Liver (tissue), 9 donors: ENCODE data around the gene SPECC1L. TPM values are rescaled to one million over a fixed set of nuclear protein-coding genes. Genes with fewer than 3 reads are reported as not detected.

Source experiments
- DNase-seq: peaks from one replicate; pipeline ENCODE4 v3.0.0-alpha.2; 2017; ENCODE audit warnings: low spot score
- H3K27ac ChIP-seq, 2 donors: one replicate each; pipeline ENCODE4 v1.7.0; 2013; ENCODE audit warnings: inconsistent platforms in 2 of 2, low read length in 2 of 2, control low read depth in 1 of 2, low read depth in 1 of 2, mild to moderate bottlenecking in 1 of 2
- H3K27me3 ChIP-seq, 4 donors: one replicate each; pipeline versions ENCODE4 v1.6.1 to v1.7.0; 2013; ENCODE audit warnings: low read length in 3 of 4, inconsistent platforms in 1 of 4, mild to moderate bottlenecking in 1 of 4, moderate library complexity in 1 of 4; ENCODE audit not compliant: control insufficient read depth in 4 of 4, insufficient read depth in 4 of 4
- H3K36me3 ChIP-seq, 4 donors: one replicate each; pipeline versions ENCODE4 v1.6.1 to v1.7.0; 2013; ENCODE audit warnings: low read length in 3 of 4, mild to moderate bottlenecking in 3 of 4, low read depth in 1 of 4, moderate library complexity in 1 of 4; ENCODE audit not compliant: control insufficient read depth in 4 of 4, insufficient read depth in 3 of 4
- H3K4me1 ChIP-seq, 4 donors: one replicate each; pipeline versions ENCODE4 v1.6.1 to v1.7.0; 2013; ENCODE audit warnings: low read length in 3 of 4, mild to moderate bottlenecking in 3 of 4, moderate library complexity in 1 of 4; ENCODE audit not compliant: control insufficient read depth in 4 of 4, insufficient read depth in 4 of 4
- H3K4me3 ChIP-seq, 3 donors: one replicate each; pipeline versions ENCODE4 v1.6.1 to v1.7.0; 2013; ENCODE audit warnings: low read length in 3 of 3, control low read depth in 1 of 3, low read depth in 1 of 3, mild to moderate bottlenecking in 1 of 3
- H3K9ac ChIP-seq, 2 donors: one replicate each; pipeline ENCODE4 v1.7.0; 2013; ENCODE audit warnings: low read length in 2 of 2, mild to moderate bottlenecking in 2 of 2, moderate library complexity in 2 of 2, control low read depth in 1 of 2, low read depth in 1 of 2
- H3K9me3 ChIP-seq, 4 donors: one replicate each; pipeline versions ENCODE4 v1.6.1 to v1.7.0; 2013; ENCODE audit warnings: low read length in 3 of 4; ENCODE audit not compliant: control insufficient read depth in 4 of 4
- CTCF ChIP-seq: fragments of 150-350 bp; IDR thresholded peaks from 2 replicates; pipeline ENCODE4 v1.5.1; 2017; ENCODE audit warnings: improper control_type of control experiment, low read depth, low read length; ENCODE audit not compliant: missing input control
- EGR1 ChIP-seq, 2 donors: IDR thresholded peaks; 2 replicates each; pipeline ENCODE4 v1.6.1; 2016 to 2018; ENCODE audit warnings: antibody characterized with exemption in 2 of 2, low read depth in 2 of 2
- FOXA1 ChIP-seq: IDR thresholded peaks from 2 replicates; pipeline ENCODE4 v1.6.1; 2016; ENCODE audit warnings: antibody characterized with exemption
- FOXA2 ChIP-seq: IDR thresholded peaks from 2 replicates; pipeline ENCODE4 v1.6.1; 2016; ENCODE audit warnings: antibody characterized with exemption
- GABPA ChIP-seq, 2 donors: IDR thresholded peaks in 1 of 2; conservative IDR thresholded peaks in 1 of 2; 2 replicates each; pipeline ENCODE4 v1.6.1; 2016; ENCODE audit warnings: antibody characterized with exemption in 2 of 2, mild to moderate bottlenecking in 1 of 2, moderate library complexity in 1 of 2
- HNF4A ChIP-seq, 2 donors: conservative IDR thresholded peaks; 2 replicates each; pipeline ENCODE4 v1.6.1; 2016; ENCODE audit warnings: antibody characterized with exemption in 2 of 2, mild to moderate bottlenecking in 2 of 2
- HNF4G ChIP-seq: IDR thresholded peaks from 2 replicates; pipeline ENCODE4 v1.6.1; 2016; ENCODE audit warnings: antibody characterized with exemption
- JUND ChIP-seq, 2 donors: IDR thresholded peaks; 2 replicates each; pipeline ENCODE4 v1.6.1; 2016; ENCODE audit warnings: antibody characterized with exemption in 2 of 2
- MAX ChIP-seq: IDR thresholded peaks from 2 replicates; pipeline ENCODE4 v1.6.1; 2016; ENCODE audit warnings: antibody characterized with exemption
- NR2F2 ChIP-seq: IDR thresholded peaks from 2 replicates; pipeline ENCODE4 v1.6.1; 2016; ENCODE audit warnings: antibody characterized with exemption
- RAD21 ChIP-seq, 2 donors: IDR thresholded peaks; 2 replicates each; pipeline ENCODE4 v1.6.1; 2016; ENCODE audit warnings: antibody characterized with exemption in 2 of 2, mild to moderate bottlenecking in 2 of 2
- RXRA ChIP-seq, 2 donors: IDR thresholded peaks; 2 replicates each; pipeline ENCODE4 v1.6.1; 2017 to 2018; ENCODE audit warnings: antibody characterized with exemption in 2 of 2, mild to moderate bottlenecking in 1 of 2
- SP1 ChIP-seq: IDR thresholded peaks from 2 replicates; pipeline ENCODE4 v1.6.1; 2018; ENCODE audit warnings: antibody characterized with exemption, mild to moderate bottlenecking
- YY1 ChIP-seq: IDR thresholded peaks from 2 replicates; pipeline ENCODE4 v1.6.1; 2016; ENCODE audit warnings: antibody characterized with exemption, mild to moderate bottlenecking
- WGBS: extraction: QIAGEN DNeasy Blood & Tissue Kit; methylation state at CpG from one replicate; pipeline ENCODE4 v1.1.7; 2013; 5-methylcytosine and 5-hydroxymethylcytosine counted together
- polyA plus RNA-seq, 2 donors: library from polyadenylated mRNA; stranded (reverse) in 1 of 2; unstranded in 1 of 2; fragments of 200-250 nt in 1 of 2; fragments of >200 nt in 1 of 2; fragmentation: Nextera tagmentation in 1 of 2; extraction: Ambion mirVana in 1 of 2; gene quantifications; one replicate each; pipeline versions ENCODE4 v1.2.1 to v1.2.3, GENCODE V29; 2013 to 2015
- total RNA-seq, 2 donors: library from RNA; depleted of rRNA; stranded (reverse); fragments of >200 nt; gene quantifications; one replicate each; pipeline ENCODE4 v1.2.3, GENCODE V29; 2014
- TF ChIP-seq, protein P1 (sequence below): IDR thresholded peaks from 2 replicates; pipeline ENCODE4 v1.6.1; 2016; ENCODE audit warnings: antibody characterized with exemption
- TF ChIP-seq, protein P2 (sequence below): IDR thresholded peaks from 2 replicates; pipeline ENCODE4 v1.6.1; 2016; ENCODE audit warnings: antibody characterized with exemption, mild to moderate bottlenecking
- donor health status: healthy.
- donor health status: healthy.
- donor health status: healthy.
- donor health status: healthy.
- donor health status: healthy.

Gene SPECC1L
- total and polyA plus RNA-seq, 4 donors = 5.4 to 22.3 (median 12.3) TPM

- peak overlapping the region in 1 of 3 donors; percentile 8 for H3K4me3 ChIP-seq
- peaks cover 6 to 28% (median 14%) of the 10 kb centered on the region in 4 donors for H3K4me1 ChIP-seq
- no peak for TF ChIP-seq GABPA (IDR thresholded peaks at IDR 0.05 in 1 of 2, conservative IDR thresholded peaks at IDR 0.05 in 1 of 2)
- TF ChIP-seq FOXA1 = no peak
- no peak for TF ChIP-seq MAX
- no peak for TF ChIP-seq SP1
- no peak for TF ChIP-seq CTCF
- TF ChIP-seq YY1 = no peak
- TF ChIP-seq, protein P1, sequence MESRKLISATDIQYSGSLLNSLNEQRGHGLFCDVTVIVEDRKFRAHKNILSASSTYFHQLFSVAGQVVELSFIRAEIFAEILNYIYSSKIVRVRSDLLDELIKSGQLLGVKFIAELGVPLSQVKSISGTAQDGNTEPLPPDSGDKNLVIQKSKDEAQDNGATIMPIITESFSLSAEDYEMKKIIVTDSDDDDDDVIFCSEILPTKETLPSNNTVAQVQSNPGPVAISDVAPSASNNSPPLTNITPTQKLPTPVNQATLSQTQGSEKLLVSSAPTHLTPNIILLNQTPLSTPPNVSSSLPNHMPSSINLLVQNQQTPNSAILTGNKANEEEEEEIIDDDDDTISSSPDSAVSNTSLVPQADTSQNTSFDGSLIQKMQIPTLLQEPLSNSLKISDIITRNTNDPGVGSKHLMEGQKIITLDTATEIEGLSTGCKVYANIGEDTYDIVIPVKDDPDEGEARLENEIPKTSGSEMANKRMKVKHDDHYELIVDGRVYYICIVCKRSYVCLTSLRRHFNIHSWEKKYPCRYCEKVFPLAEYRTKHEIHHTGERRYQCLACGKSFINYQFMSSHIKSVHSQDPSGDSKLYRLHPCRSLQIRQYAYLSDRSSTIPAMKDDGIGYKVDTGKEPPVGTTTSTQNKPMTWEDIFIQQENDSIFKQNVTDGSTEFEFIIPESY = no peak
- TF ChIP-seq, protein P2, sequence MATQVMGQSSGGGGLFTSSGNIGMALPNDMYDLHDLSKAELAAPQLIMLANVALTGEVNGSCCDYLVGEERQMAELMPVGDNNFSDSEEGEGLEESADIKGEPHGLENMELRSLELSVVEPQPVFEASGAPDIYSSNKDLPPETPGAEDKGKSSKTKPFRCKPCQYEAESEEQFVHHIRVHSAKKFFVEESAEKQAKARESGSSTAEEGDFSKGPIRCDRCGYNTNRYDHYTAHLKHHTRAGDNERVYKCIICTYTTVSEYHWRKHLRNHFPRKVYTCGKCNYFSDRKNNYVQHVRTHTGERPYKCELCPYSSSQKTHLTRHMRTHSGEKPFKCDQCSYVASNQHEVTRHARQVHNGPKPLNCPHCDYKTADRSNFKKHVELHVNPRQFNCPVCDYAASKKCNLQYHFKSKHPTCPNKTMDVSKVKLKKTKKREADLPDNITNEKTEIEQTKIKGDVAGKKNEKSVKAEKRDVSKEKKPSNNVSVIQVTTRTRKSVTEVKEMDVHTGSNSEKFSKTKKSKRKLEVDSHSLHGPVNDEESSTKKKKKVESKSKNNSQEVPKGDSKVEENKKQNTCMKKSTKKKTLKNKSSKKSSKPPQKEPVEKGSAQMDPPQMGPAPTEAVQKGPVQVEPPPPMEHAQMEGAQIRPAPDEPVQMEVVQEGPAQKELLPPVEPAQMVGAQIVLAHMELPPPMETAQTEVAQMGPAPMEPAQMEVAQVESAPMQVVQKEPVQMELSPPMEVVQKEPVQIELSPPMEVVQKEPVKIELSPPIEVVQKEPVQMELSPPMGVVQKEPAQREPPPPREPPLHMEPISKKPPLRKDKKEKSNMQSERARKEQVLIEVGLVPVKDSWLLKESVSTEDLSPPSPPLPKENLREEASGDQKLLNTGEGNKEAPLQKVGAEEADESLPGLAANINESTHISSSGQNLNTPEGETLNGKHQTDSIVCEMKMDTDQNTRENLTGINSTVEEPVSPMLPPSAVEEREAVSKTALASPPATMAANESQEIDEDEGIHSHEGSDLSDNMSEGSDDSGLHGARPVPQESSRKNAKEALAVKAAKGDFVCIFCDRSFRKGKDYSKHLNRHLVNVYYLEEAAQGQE = no peak
- TF ChIP-seq HNF4G = no peak
- no peak for TF ChIP-seq HNF4A (conservative IDR thresholded peaks at IDR 0.05)
- TF ChIP-seq NR2F2 = no peak
- TF ChIP-seq FOXA2 = no peak
- no peak for TF ChIP-seq JUND (IDR thresholded peaks at IDR 0.05)
- no peak for TF ChIP-seq EGR1 (IDR thresholded peaks at IDR 0.05; ENCODE audit: low read depth in 2 of 2)
- H3K9me3 ChIP-seq = no peaks in the 10 kb centered on the region
- DNase-seq = no peak
- H3K27ac ChIP-seq = peak overlapping the region in 1 of 2 donors; percentile 11
- WGBS = 78% methylated on average over 4 of the region's 4 CpGs
- H3K36me3 ChIP-seq = peaks cover 5 to 29% (median 12%) of the 10 kb centered on the region in 4 donors
- peak overlapping the region in 1 of 2 donors; percentile 24 for H3K9ac ChIP-seq
- no peaks in the 10 kb centered on the region for H3K27me3 ChIP-seq
Measured at GRCh38 chr22:24326266-24326665, 55.6 kb downstream of the SPECC1L start.

DNA sequence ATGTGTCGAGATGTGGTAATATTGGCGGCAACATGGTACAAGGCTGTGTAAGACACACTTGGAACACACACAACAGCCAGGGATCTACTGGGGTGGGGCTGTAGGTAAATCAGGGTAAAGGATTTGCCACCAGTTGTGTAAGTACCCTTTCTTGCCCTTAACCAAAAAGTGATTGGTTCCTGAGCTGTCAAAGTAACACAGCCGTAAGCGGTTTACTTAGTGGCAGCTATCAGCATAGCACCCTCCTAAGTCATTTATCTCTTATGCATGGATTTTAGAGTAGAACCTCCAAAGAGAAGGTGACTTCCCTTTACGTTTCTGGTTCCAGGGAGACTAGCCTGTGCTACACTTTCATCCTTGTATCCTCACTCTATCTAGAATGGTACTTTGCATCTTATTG lies 57.2 kb downstream of the SPECC1L start:
- peaks cover 3 to 21% (median 10%) of the 10 kb centered on the region in 4 donors for H3K4me1 ChIP-seq

More for the DNA sequence above, 57.2 kb downstream of the SPECC1L start:
- Histone ChIP-seq H3K27me3 (no peaks in the 10 kb centered on the region), H3K36me3 (peaks cover 4 to 26% (median 8%) of the 10 kb centered on the region in 4 donors), H3K9ac (no peak overlapping the region), H3K4me3 (no peak overlapping the region), H3K9me3 (no peaks in the 10 kb centered on the region), H3K27ac (no peak overlapping the region)
- no peak for DNase-seq
- TF ChIP-seq MAX (no peak), SP1 (no peak), YY1 (no peak), JUND (IDR thresholded peaks at IDR 0.05) (no peak), RAD21 (IDR thresholded peaks at IDR 0.05) (no peak), RXRA (IDR thresholded peaks at IDR 0.05) (no peak), NR2F2 (no peak), CTCF (no peak)
- TF ChIP-seq, protein P1 = no peak
- 94% methylated on average over 5 of the region's 5 CpGs for WGBS
